Activated CD8-positive, alpha-beta memory T cell treated with anti-CD3 and anti-CD28 coated beads for 36 hours (primary cell): ENCODE measurements around the gene ALDH8A1. TPM values are rescaled to one million over a fixed set of nuclear protein-coding genes. Genes with fewer than 3 reads are reported as not detected.

Experiments used
- CTCF ChIA-PET: fragments of 350-600 bp; sonication (Branson Sonifier 250); formaldehyde crosslinking; loops from one replicate; lab custom pipeline; 2021; ENCODE audit warnings: antibody characterized with exemption; lab: Charles Lee
- POLR2A ChIA-PET: fragments of 350-600 bp; sonication (Branson Sonifier 250); formaldehyde crosslinking; loops from one replicate; lab custom pipeline; 2021; ENCODE audit warnings: antibody characterized with exemption; lab: Charles Lee
- total RNA-seq, 2 experiments: library from RNA; stranded (reverse); gene quantifications; one replicate each; pipeline ENCODE4 v1.2.3, GENCODE V29; 2021

Gene ALDH8A1
- total RNA-seq, 2 experiments from 2014 or later, result 0.84 to 0.91 TPM

GRCh38 chr6:134883314-134883713, 66.6 kb downstream of the ALDH8A1 start:
- POLR2A ChIA-PET, result interaction anchor here (0.6 kb wide), 1 partner anchor 1569 kb away, joined by 3 read pairs; no protein-coding TSS in a partner anchor
- CTCF ChIA-PET, result interaction anchor here (1.0 to 1.6 kb wide), 5 partner anchors 36 to 772 kb away, joined by 3 to 4 read pairs (median 3); no protein-coding TSS in a partner anchor

GRCh38 chr6:134882426-134883038, 67.4 kb downstream of the ALDH8A1 start:
- CTCF ChIA-PET, result interaction anchor here (1.0 to 1.6 kb wide), 9 partner anchors 11 to 771 kb away, joined by 3 to 5 read pairs (median 4); no protein-coding TSS in a partner anchor
- POLR2A ChIA-PET, result no interaction called here

- CTCF ChIA-PET, result interaction anchor here (1.3 kb wide), 1 partner anchor 724 kb away, joined by 3 read pairs; no protein-coding TSS in a partner anchor
These were observed 69.3 kb downstream of the ALDH8A1 start for GRCh38 chr6:134880487-134881190.

GRCh38 chr6:134878136-134878535, 71.8 kb downstream of the ALDH8A1 start:
- POLR2A ChIA-PET, result no interaction called here
- CTCF ChIA-PET, result no interaction called here

More at GRCh38 chr6:134880487-134881190, 69.3 kb downstream of the ALDH8A1 start:
- POLR2A ChIA-PET, result interaction anchor here (0.6 kb wide), 1 partner anchor 544 kb away, joined by 3 read pairs; no protein-coding TSS in a partner anchor

- POLR2A ChIA-PET, result no interaction called here
- CTCF ChIA-PET, result no interaction called here
These were observed 74.5 kb downstream of the ALDH8A1 start for GRCh38 chr6:134875367-134875766.

- CTCF ChIA-PET, result no interaction called here
- POLR2A ChIA-PET, result no interaction called here
These were observed 76.2 kb downstream of the ALDH8A1 start for GRCh38 chr6:134873500-134874388.

GRCh38 chr6:134870677-134871498, 79.0 kb downstream of the ALDH8A1 start:
- CTCF ChIA-PET, result interaction anchor here (0.7 to 1.0 kb wide), 2 partner anchors 12 to 773 kb away, joined by 3 read pairs; no protein-coding TSS in a partner anchor

GRCh38 chr6:134868812-134869211, 81.1 kb downstream of the ALDH8A1 start:
- POLR2A ChIA-PET, result no interaction called here
- CTCF ChIA-PET, result no interaction called here

More at GRCh38 chr6:134870677-134871498, 79.0 kb downstream of the ALDH8A1 start:
- POLR2A ChIA-PET, result no interaction called here

Other genes starting within 250 kb of the ALDH8A1 start
- gene HBS1L, start 104.7 kb upstream of the ALDH8A1 start, total RNA-seq, result 100 to 1,000 TPM; 137 to 141 TPM
- gene MYB, start 231.2 kb upstream of the ALDH8A1 start, total RNA-seq, result 10 to 100 TPM; 29.1 to 30.7 TPM